Measurements from ENCODE around the gene DISC1. TPM values are rescaled to one million over a fixed set of nuclear protein-coding genes. Genes with fewer than 3 reads are reported as not detected.

Gene DISC1
- total and polyA plus RNA-seq, 2 of the 13 experiments (the other 11 are each of a cell fraction or from before 2014, with no cell fraction given), result 4.2 to 4.6 TPM

DNA sequence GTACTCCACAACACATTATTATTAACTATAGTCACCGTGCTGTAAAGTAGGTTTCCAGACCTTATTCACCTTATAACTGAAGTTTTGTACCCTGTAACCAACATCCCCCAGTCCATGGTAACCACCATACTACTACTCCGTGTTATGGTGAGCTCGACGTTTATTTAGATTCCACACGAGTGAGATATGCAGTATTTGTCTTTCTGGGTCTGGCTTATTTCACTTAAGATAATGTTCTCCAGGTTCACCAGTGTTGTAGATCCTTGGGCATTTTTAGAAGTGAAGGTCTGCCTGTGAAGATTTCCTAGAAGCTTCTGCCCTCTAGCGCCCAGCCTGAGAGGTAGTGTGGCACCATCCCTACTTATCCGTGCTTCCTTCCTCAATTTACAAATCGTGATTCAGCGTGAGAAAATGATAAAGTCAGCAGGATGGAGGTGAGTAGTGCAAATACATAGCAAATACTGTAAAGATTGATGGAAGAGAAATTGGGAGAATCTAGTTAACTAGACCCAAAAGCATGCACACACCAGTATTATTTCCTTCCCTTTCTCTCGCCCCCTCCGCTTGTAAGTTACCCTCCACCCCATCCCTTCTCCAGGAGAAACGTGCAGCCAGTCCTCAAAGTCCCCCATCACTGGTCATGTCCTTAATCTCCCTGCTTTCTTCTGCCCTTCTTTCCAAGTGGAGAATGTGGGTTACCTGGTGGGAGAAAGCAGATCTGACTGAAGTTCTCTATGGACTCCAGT lies 36.0 kb upstream of the DISC1 start (continued):
- TF ChIP-seq, protein P1, sequence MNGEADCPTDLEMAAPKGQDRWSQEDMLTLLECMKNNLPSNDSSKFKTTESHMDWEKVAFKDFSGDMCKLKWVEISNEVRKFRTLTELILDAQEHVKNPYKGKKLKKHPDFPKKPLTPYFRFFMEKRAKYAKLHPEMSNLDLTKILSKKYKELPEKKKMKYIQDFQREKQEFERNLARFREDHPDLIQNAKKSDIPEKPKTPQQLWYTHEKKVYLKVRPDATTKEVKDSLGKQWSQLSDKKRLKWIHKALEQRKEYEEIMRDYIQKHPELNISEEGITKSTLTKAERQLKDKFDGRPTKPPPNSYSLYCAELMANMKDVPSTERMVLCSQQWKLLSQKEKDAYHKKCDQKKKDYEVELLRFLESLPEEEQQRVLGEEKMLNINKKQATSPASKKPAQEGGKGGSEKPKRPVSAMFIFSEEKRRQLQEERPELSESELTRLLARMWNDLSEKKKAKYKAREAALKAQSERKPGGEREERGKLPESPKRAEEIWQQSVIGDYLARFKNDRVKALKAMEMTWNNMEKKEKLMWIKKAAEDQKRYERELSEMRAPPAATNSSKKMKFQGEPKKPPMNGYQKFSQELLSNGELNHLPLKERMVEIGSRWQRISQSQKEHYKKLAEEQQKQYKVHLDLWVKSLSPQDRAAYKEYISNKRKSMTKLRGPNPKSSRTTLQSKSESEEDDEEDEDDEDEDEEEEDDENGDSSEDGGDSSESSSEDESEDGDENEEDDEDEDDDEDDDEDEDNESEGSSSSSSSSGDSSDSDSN (CRISPR knock-in tag; IDR thresholded peaks at IDR 0.05), result no peak
- TF ChIP-seq SP1 (IDR thresholded peaks at IDR 0.05), result no peak
- TF ChIP-seq SP1 (CRISPR knock-in tag; IDR thresholded peaks at IDR 0.05), result no peak
- TF ChIP-seq, protein P2, sequence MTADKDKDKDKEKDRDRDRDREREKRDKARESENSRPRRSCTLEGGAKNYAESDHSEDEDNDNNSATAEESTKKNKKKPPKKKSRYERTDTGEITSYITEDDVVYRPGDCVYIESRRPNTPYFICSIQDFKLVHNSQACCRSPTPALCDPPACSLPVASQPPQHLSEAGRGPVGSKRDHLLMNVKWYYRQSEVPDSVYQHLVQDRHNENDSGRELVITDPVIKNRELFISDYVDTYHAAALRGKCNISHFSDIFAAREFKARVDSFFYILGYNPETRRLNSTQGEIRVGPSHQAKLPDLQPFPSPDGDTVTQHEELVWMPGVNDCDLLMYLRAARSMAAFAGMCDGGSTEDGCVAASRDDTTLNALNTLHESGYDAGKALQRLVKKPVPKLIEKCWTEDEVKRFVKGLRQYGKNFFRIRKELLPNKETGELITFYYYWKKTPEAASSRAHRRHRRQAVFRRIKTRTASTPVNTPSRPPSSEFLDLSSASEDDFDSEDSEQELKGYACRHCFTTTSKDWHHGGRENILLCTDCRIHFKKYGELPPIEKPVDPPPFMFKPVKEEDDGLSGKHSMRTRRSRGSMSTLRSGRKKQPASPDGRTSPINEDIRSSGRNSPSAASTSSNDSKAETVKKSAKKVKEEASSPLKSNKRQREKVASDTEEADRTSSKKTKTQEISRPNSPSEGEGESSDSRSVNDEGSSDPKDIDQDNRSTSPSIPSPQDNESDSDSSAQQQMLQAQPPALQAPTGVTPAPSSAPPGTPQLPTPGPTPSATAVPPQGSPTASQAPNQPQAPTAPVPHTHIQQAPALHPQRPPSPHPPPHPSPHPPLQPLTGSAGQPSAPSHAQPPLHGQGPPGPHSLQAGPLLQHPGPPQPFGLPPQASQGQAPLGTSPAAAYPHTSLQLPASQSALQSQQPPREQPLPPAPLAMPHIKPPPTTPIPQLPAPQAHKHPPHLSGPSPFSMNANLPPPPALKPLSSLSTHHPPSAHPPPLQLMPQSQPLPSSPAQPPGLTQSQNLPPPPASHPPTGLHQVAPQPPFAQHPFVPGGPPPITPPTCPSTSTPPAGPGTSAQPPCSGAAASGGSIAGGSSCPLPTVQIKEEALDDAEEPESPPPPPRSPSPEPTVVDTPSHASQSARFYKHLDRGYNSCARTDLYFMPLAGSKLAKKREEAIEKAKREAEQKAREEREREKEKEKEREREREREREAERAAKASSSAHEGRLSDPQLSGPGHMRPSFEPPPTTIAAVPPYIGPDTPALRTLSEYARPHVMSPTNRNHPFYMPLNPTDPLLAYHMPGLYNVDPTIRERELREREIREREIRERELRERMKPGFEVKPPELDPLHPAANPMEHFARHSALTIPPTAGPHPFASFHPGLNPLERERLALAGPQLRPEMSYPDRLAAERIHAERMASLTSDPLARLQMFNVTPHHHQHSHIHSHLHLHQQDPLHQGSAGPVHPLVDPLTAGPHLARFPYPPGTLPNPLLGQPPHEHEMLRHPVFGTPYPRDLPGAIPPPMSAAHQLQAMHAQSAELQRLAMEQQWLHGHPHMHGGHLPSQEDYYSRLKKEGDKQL (CRISPR knock-in tag; IDR thresholded peaks at IDR 0.05; ENCODE audit: low read depth), result no peak
- TF ChIP-seq, protein P3, sequence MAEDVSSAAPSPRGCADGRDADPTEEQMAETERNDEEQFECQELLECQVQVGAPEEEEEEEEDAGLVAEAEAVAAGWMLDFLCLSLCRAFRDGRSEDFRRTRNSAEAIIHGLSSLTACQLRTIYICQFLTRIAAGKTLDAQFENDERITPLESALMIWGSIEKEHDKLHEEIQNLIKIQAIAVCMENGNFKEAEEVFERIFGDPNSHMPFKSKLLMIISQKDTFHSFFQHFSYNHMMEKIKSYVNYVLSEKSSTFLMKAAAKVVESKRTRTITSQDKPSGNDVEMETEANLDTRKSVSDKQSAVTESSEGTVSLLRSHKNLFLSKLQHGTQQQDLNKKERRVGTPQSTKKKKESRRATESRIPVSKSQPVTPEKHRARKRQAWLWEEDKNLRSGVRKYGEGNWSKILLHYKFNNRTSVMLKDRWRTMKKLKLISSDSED (CRISPR knock-in tag; IDR thresholded peaks at IDR 0.05), result no peak
- TF ChIP-seq PAX8 (CRISPR knock-in tag; IDR thresholded peaks at IDR 0.05; ENCODE audit: borderline replicate concordance), result no peak
- TF ChIP-seq, protein P4, sequence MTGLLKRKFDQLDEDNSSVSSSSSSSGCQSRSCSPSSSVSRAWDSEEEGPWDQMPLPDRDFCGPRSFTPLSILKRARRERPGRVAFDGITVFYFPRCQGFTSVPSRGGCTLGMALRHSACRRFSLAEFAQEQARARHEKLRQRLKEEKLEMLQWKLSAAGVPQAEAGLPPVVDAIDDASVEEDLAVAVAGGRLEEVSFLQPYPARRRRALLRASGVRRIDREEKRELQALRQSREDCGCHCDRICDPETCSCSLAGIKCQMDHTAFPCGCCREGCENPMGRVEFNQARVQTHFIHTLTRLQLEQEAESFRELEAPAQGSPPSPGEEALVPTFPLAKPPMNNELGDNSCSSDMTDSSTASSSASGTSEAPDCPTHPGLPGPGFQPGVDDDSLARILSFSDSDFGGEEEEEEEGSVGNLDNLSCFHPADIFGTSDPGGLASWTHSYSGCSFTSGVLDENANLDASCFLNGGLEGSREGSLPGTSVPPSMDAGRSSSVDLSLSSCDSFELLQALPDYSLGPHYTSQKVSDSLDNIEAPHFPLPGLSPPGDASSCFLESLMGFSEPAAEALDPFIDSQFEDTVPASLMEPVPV (CRISPR knock-in tag; IDR thresholded peaks at IDR 0.05), result no peak
- TF ChIP-seq RAD21 (CRISPR knock-in tag; IDR thresholded peaks at IDR 0.05), result peak; percentile 39; the same call in 1 of the 2 replicates
- TF ChIP-seq, protein P5, sequence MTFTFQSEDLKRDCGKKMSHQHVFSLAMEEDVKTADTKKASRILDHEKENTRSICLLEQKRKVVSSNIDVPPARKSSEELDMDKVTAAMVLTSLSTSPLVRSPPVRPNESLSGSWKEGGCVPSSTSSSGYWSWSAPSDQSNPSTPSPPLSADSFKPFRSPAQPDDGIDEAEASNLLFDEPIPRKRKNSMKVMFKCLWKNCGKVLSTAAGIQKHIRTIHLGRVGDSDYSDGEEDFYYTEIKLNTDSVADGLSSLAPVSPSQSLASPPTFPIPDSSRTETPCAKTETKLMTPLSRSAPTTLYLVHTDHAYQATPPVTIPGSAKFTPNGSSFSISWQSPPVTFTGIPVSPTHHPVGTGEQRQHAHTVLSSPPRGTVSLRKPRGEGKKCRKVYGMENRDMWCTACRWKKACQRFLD (CRISPR knock-in tag; IDR thresholded peaks at IDR 0.05; ENCODE audit: borderline replicate concordance), result no peak
